Measurements from ENCODE around the gene LAG3. TPM values are rescaled to one million over a fixed set of nuclear protein-coding genes. Genes with fewer than 3 reads are reported as not detected.
"Not testable (repeated sequence)": the region's sequence is repeated elsewhere in the genome, so short reads cannot be mapped to it uniquely, and the experiment has no call there.

Gene LAG3
- total RNA-seq, 1 experiment from 2014 or later: 0.58 TPM

GRCh38 chr12:6734506-6735387 lies 37.6 kb upstream of the LAG3 start:
- Mint-ChIP-seq H3K27me3 (ENCODE audit: insufficient read depth, unreplicated experiment) (no peaks in the 10 kb centered on the region), H3K36me3 (ENCODE audit: insufficient read depth, unreplicated experiment) (peaks cover 24% of the 10 kb centered on the region), H3K4me3 (ENCODE audit: unreplicated experiment) (no peak overlapping the region), H3K4me1 (ENCODE audit: insufficient read depth, unreplicated experiment) (peaks cover 9% of the 10 kb centered on the region), H3K9me3 (ENCODE audit: unreplicated experiment) (no peaks in the 10 kb centered on the region), H3K27ac (ENCODE audit: low read depth, unreplicated experiment) (no peak overlapping the region)
- intact Hi-C loops (cut with micrococcal nuclease): loop anchor here (1.0 kb wide), 3 partner anchors 19 to 91 kb away; partner anchors contain the start of gene MLF2
- no peak for TF ChIP-seq CTCF (IDR thresholded peaks at IDR 0.05; ENCODE audit: unreplicated experiment)
- ChIA-PET POLR2A (interaction anchor here (0.7 to 6.6 kb wide), 5 partner anchors 10 to 185 kb away, joined by 3 to 46 read pairs (median 3); partner anchors contain the start of genes COPS7A and MLF2), CTCF (interaction anchor here (0.6 to 9.4 kb wide), 16 partner anchors 8 to 230 kb away, joined by 3 to 83 read pairs (median 4); partner anchors contain the start of genes COPS7A, MLF2 and SPSB2)
- no TSS peak for BruUV-seq (replicated peaks)
- DNase-seq (ENCODE audit: unreplicated experiment): no peak

DNA sequence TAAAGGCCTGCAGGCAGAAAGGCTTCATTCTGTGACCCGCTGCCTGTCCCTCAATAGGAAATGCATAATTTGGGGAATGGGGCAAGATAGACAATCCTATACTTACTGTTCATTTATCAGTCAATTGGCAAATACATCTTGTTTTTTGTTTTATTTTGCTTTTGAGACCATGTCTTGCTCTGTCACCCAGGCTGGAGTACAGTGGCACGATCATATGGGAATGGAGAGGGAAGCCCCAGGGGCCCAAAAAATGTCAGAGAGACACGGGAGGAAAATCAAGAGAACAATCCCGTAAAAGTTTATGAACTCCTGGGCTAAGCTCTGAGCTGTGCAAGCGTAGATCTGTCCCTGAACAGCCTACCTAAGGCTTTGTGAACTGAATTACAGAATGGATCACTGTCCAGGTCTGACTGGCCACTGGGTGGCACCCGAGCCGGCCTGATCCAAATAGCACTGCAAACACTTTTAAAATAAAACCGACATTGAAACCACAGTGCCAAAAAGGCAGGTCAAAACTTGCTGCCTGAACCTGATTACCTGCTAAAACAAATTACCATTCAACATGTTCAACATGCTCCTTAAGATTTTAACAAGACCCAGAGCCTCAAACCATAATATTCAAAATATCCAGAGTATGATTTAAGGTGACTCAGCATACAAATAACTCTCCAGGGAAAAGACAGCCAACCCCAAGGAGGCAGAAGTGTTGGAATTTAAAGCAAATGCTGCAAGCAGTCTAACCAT lies 36.7 kb upstream of the LAG3 start:
- intact Hi-C loops (cut with micrococcal nuclease): loop anchor here (1.0 kb wide), 3 partner anchors 18 to 90 kb away; partner anchors contain the start of gene MLF2
- Mint-ChIP-seq H3K36me3 (ENCODE audit: insufficient read depth, unreplicated experiment) (peaks cover 16% of the 10 kb centered on the region), H3K27ac (ENCODE audit: low read depth, unreplicated experiment) (peak overlapping the region; percentile 14), H3K4me3 (ENCODE audit: unreplicated experiment) (peak overlapping the region; percentile 34), H3K4me1 (ENCODE audit: insufficient read depth, unreplicated experiment) (peaks cover 9% of the 10 kb centered on the region), H3K27me3 (ENCODE audit: insufficient read depth, unreplicated experiment) (no peaks in the 10 kb centered on the region), H3K9me3 (ENCODE audit: unreplicated experiment) (no peaks in the 10 kb centered on the region)
- POLR2A ChIA-PET: interaction anchor here (0.9 to 6.6 kb wide), 6 partner anchors 12 to 99 kb away, joined by 3 to 46 read pairs (median 5); partner anchors contain the start of genes COPS7A, MLF2 and ZNF384
- BruUV-seq (replicated peaks): no TSS peak
- CTCF ChIA-PET: interaction anchor here (0.6 to 9.4 kb wide), 14 partner anchors 9 to 229 kb away, joined by 3 to 83 read pairs (median 4); partner anchors contain the start of genes MLF2 and SPSB2
- DNase-seq (ENCODE audit: unreplicated experiment): peak; percentile 85
- peak; percentile 57 for TF ChIP-seq CTCF (IDR thresholded peaks at IDR 0.05; ENCODE audit: unreplicated experiment)

GRCh38 chr12:6736754-6737153 lies 35.6 kb upstream of the LAG3 start:
- CTCF ChIA-PET: interaction anchor here (0.6 to 9.4 kb wide), 9 partner anchors 12 to 262 kb away, joined by 3 to 83 read pairs (median 5); partner anchors contain the start of genes MLF2 and PTMS
- DNase-seq (ENCODE audit: unreplicated experiment): no peak
- no peaks in the 10 kb centered on the region for H3K27me3 Mint-ChIP-seq (ENCODE audit: insufficient read depth, unreplicated experiment)
- no peak for TF ChIP-seq CTCF (IDR thresholded peaks at IDR 0.05; ENCODE audit: unreplicated experiment)
- no peak overlapping the region for H3K27ac Mint-ChIP-seq (ENCODE audit: low read depth, unreplicated experiment)
- peaks cover 9% of the 10 kb centered on the region for H3K4me1 Mint-ChIP-seq (ENCODE audit: insufficient read depth, unreplicated experiment)
- intact Hi-C loops (cut with micrococcal nuclease): no loop called here
- H3K4me3 Mint-ChIP-seq (ENCODE audit: unreplicated experiment): no peak overlapping the region
- POLR2A ChIA-PET: interaction anchor here (0.7 to 6.6 kb wide), 7 partner anchors 12 to 340 kb away, joined by 3 to 46 read pairs (median 5); partner anchors contain the start of genes MLF2 and ZNF384
- peaks cover 6% of the 10 kb centered on the region for H3K36me3 Mint-ChIP-seq (ENCODE audit: insufficient read depth, unreplicated experiment)
- no peaks in the 10 kb centered on the region for H3K9me3 Mint-ChIP-seq (ENCODE audit: unreplicated experiment)
- no TSS peak for BruUV-seq (replicated peaks)

- DNase-seq (ENCODE audit: unreplicated experiment); H3K9me3 Mint-ChIP-seq (ENCODE audit: unreplicated experiment); BruUV-seq (replicated peaks); H3K36me3 Mint-ChIP-seq (ENCODE audit: insufficient read depth, unreplicated experiment); H3K4me1 Mint-ChIP-seq (ENCODE audit: insufficient read depth, unreplicated experiment); H3K4me3 Mint-ChIP-seq (ENCODE audit: unreplicated experiment); intact Hi-C loops (cut with micrococcal nuclease); H3K27me3 Mint-ChIP-seq (ENCODE audit: insufficient read depth, unreplicated experiment); H3K27ac Mint-ChIP-seq (ENCODE audit: low read depth, unreplicated experiment): not testable (repeated sequence)
- ChIA-PET POLR2A (interaction anchor here (1.0 to 3.7 kb wide), 2 partner anchors 11 to 92 kb away, joined by 3 to 31 read pairs; partner anchors contain the start of gene MLF2), CTCF (interaction anchor here (1.1 to 1.8 kb wide), 3 partner anchors 11 to 84 kb away, joined by 3 to 23 read pairs (median 3); partner anchors contain the start of gene MLF2)
Observed at GRCh38 chr12:6742080-6742479, 30.2 kb upstream of the LAG3 start.
